A549 (cell line): ENCODE measurements around the gene POT1.

Experiments used
- CEBPB ChIP-seq, 2 experiments: fragments of >200 bp in 1 of 2; sonication (Bioruptor Twin) in 1 of 2; formaldehyde crosslinking in 1 of 2; IDR thresholded peaks; 2 replicates each; pipeline ENCODE4 v1.6.1; 2012 to 2016
- ESRRA ChIP-seq: fragments of 150-350 bp; IDR thresholded peaks from 2 replicates; pipeline ENCODE4 v1.6.1; 2014; ENCODE audit warnings: mild to moderate bottlenecking, low read length, borderline replicate concordance
- MAX ChIP-seq: IDR thresholded peaks from 2 replicates; pipeline ENCODE4 v1.6.1; 2012
- NR3C1 ChIP-seq: fragments of >200 bp; sonication (Bioruptor Twin); formaldehyde crosslinking; IDR thresholded peaks from 3 replicates; pipeline ENCODE4 v1.6.1; 2017
- POLR2A ChIP-seq: IDR thresholded peaks from 2 replicates; pipeline ENCODE4 v1.6.1; 2012; ENCODE audit warnings: mild to moderate bottlenecking, low read length
- RAD21 ChIP-seq, 2 experiments: fragments of >200 bp in 1 of 2; sonication (Bioruptor Twin) in 1 of 2; formaldehyde crosslinking in 1 of 2; IDR thresholded peaks in 1 of 2; conservative IDR thresholded peaks in 1 of 2; 2 replicates in 1 of 2; 3 replicates in 1 of 2; pipeline ENCODE4 v1.6.1; 2012 to 2018; ENCODE audit warnings: inconsistent platforms in 1 of 2
- RARB ChIP-seq: fragments of 250-450 bp; sonication (Bioruptor Pico); IDR thresholded peaks from 2 replicates; pipeline ENCODE4 v1.8.0; 2021; ENCODE audit warnings: mild to moderate bottlenecking, moderate library complexity
- REST ChIP-seq: fragments of 200-600 bp; sonication (generic); IDR thresholded peaks from 2 replicates; pipeline ENCODE4 v1.6.1; 2016; ENCODE audit warnings: antibody characterized with exemption, mild to moderate bottlenecking, moderate library complexity
- ZSCAN20 ChIP-seq: fragments of 250-450 bp; sonication (Bioruptor Pico); IDR thresholded peaks from 2 replicates; pipeline ENCODE4 v1.8.0; 2022; ENCODE audit warnings: mild to moderate bottlenecking, moderate library complexity
- TF ChIP-seq, protein P1 (sequence below): fragments of >200 bp; sonication (Bioruptor Twin); formaldehyde crosslinking; IDR thresholded peaks from 3 replicates; pipeline ENCODE4 v1.5.1; 2016

- TF ChIP-seq CEBPB (IDR thresholded peaks at IDR 0.05) (no peak), REST (no peak), MAX (no peak), RARB (CRISPR knock-in tag) (no peak), POLR2A (no peak), ZSCAN20 (no peak), ESRRA (no peak), NR3C1 (no peak), RAD21 (conservative IDR thresholded peaks at IDR 0.05 in 1 of 2, IDR thresholded peaks at IDR 0.05 in 1 of 2) (no peak)
- TF ChIP-seq, protein P1, sequence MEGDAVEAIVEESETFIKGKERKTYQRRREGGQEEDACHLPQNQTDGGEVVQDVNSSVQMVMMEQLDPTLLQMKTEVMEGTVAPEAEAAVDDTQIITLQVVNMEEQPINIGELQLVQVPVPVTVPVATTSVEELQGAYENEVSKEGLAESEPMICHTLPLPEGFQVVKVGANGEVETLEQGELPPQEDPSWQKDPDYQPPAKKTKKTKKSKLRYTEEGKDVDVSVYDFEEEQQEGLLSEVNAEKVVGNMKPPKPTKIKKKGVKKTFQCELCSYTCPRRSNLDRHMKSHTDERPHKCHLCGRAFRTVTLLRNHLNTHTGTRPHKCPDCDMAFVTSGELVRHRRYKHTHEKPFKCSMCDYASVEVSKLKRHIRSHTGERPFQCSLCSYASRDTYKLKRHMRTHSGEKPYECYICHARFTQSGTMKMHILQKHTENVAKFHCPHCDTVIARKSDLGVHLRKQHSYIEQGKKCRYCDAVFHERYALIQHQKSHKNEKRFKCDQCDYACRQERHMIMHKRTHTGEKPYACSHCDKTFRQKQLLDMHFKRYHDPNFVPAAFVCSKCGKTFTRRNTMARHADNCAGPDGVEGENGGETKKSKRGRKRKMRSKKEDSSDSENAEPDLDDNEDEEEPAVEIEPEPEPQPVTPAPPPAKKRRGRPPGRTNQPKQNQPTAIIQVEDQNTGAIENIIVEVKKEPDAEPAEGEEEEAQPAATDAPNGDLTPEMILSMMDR, result no peak
Observed at GRCh38 chr7:124924906-124925305, 4.7 kb downstream of the POT1 start.
